ENCODE results near the gene KLHL5.

GRCh38 chr4:39053983-39054382 lies 8.0 kb upstream of the KLHL5 start:
- TF ChIP-seq EZH2 (IDR thresholded peaks at IDR 0.05; ENCODE audit: borderline replicate concordance, low read depth, low read length, severe bottlenecking) (no peak), CTCF (IDR thresholded peaks at IDR 0.05; ENCODE audit: borderline replicate concordance, extremely low read depth, low read length, poor library complexity, severe bottlenecking) (no peak)

All from DND-41 (cell line).